ENCODE results near the gene KRTAP5-5.

DNA sequence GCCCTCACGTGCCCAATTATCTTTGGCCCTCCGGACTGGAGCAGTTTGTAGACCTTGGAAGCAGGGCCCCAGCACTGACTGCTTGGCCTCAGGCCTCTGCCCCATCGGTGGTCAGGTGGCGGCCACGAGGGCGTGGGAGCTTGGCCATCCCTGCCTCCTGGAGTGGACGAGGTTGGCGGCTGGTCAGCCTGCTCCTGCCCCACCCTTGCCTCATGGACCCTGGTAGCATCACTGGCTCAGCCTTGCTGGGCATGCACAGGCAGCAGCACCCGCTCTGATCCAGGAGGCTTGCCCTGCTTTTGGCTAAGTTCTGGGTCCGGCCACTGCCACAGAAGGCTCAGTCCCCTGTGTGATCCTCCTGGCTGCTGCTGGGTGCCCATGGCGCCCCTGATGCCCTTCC is 25.4 kb upstream of the KRTAP5-5 start:
- TF ChIP-seq, protein P1, sequence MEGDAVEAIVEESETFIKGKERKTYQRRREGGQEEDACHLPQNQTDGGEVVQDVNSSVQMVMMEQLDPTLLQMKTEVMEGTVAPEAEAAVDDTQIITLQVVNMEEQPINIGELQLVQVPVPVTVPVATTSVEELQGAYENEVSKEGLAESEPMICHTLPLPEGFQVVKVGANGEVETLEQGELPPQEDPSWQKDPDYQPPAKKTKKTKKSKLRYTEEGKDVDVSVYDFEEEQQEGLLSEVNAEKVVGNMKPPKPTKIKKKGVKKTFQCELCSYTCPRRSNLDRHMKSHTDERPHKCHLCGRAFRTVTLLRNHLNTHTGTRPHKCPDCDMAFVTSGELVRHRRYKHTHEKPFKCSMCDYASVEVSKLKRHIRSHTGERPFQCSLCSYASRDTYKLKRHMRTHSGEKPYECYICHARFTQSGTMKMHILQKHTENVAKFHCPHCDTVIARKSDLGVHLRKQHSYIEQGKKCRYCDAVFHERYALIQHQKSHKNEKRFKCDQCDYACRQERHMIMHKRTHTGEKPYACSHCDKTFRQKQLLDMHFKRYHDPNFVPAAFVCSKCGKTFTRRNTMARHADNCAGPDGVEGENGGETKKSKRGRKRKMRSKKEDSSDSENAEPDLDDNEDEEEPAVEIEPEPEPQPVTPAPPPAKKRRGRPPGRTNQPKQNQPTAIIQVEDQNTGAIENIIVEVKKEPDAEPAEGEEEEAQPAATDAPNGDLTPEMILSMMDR (IDR thresholded peaks at IDR 0.05): no peak
- no peak for TF ChIP-seq POLR2AphosphoS5 (IDR thresholded peaks at IDR 0.05; ENCODE audit: low read depth, low read length)
- TF ChIP-seq SIN3A (IDR thresholded peaks at IDR 0.05; ENCODE audit: borderline replicate concordance, insufficient read depth, low read depth, low read length): no peak

Measured in Panc1 (cell line).